Activated naive CD8-positive, alpha-beta T cell (primary cell): ENCODE results near the gene KDM5D.

Experiments
- H3K27ac Mint-ChIP-seq: one replicate; pipeline ENCODE4 v1.8.0; 2021; ENCODE audit warnings: mixed read lengths
- H3K27me3 Mint-ChIP-seq: one replicate; pipeline ENCODE4 v1.8.0; 2021; ENCODE audit warnings: mixed read lengths
- H3K36me3 Mint-ChIP-seq: one replicate; pipeline ENCODE4 v1.8.0; 2021; ENCODE audit warnings: mixed read lengths
- H3K4me1 Mint-ChIP-seq: one replicate; pipeline ENCODE4 v1.8.0; 2021; ENCODE audit warnings: low read depth, mixed read lengths
- H3K4me3 Mint-ChIP-seq: one replicate; pipeline ENCODE4 v1.8.0; 2021; ENCODE audit warnings: mild to moderate bottlenecking, mixed read lengths
- H3K9me3 Mint-ChIP-seq: one replicate; pipeline ENCODE4 v1.8.0; 2021; ENCODE audit warnings: low read depth, mixed read lengths

The KDM5D gene

GRCh38 chrY:19744381-19745378, at the start of gene KDM5D:
TSS of gene KDM5D (minus strand) at chrY:19744726. CDS start at chrY:19744534, 192 bp downstream.
- peak within 1 kb of the TSS; percentile 97 for H3K27ac Mint-ChIP-seq
- H3K4me3 Mint-ChIP-seq, result peak within 1 kb of the TSS; percentile 96
- H3K9me3 Mint-ChIP-seq, result no peaks in the 10 kb centered on the region
- H3K27me3 Mint-ChIP-seq, result no peaks in the 10 kb centered on the region
- H3K36me3 Mint-ChIP-seq, result peaks cover 10% of the 10 kb centered on the region
- H3K4me1 Mint-ChIP-seq, result peaks cover 34% of the 10 kb centered on the region

GRCh38 chrY:19768375-19768774, 23.8 kb upstream of the KDM5D start:
- H3K9me3 Mint-ChIP-seq, result no peaks in the 10 kb centered on the region
- H3K36me3 Mint-ChIP-seq, result no peaks in the 10 kb centered on the region
- no peak overlapping the region for H3K27ac Mint-ChIP-seq

GRCh38 chrY:19743331-19743730, 1.2 kb downstream of the KDM5D start:
- H3K4me1 Mint-ChIP-seq, result peaks cover 43% of the 10 kb centered on the region
- H3K27me3 Mint-ChIP-seq, result no peaks in the 10 kb centered on the region
- peak overlapping the region; percentile 97 for H3K27ac Mint-ChIP-seq
- peak overlapping the region; percentile 96 for H3K4me3 Mint-ChIP-seq
- H3K36me3 Mint-ChIP-seq, result peaks cover 9% of the 10 kb centered on the region
- no peaks in the 10 kb centered on the region for H3K9me3 Mint-ChIP-seq

More at GRCh38 chrY:19768375-19768774, 23.8 kb upstream of the KDM5D start:
- no peaks in the 10 kb centered on the region for H3K27me3 Mint-ChIP-seq
- H3K4me1 Mint-ChIP-seq, result no peaks in the 10 kb centered on the region
- H3K4me3 Mint-ChIP-seq, result no peak overlapping the region

GRCh38 chrY:19742153-19742552, 2.4 kb downstream of the KDM5D start:
- peak overlapping the region; percentile 28 for H3K27ac Mint-ChIP-seq
- H3K4me1 Mint-ChIP-seq, result peaks cover 43% of the 10 kb centered on the region
- H3K36me3 Mint-ChIP-seq, result peaks cover 9% of the 10 kb centered on the region
- no peaks in the 10 kb centered on the region for H3K27me3 Mint-ChIP-seq
- H3K9me3 Mint-ChIP-seq, result no peaks in the 10 kb centered on the region
- peak overlapping the region; percentile 27 for H3K4me3 Mint-ChIP-seq

- Mint-ChIP-seq H3K4me1 (peaks cover 24% of the 10 kb centered on the region), H3K4me3 (no peak overlapping the region), H3K27ac (peak overlapping the region; percentile 80), H3K27me3 (no peaks in the 10 kb centered on the region), H3K36me3 (peaks cover 10% of the 10 kb centered on the region), H3K9me3 (no peaks in the 10 kb centered on the region)
These were observed 10.1 kb downstream of the KDM5D start for GRCh38 chrY:19734425-19734824.

- Mint-ChIP-seq H3K4me1 (peaks cover 14% of the 10 kb centered on the region), H3K4me3 (no peak overlapping the region), H3K9me3 (no peaks in the 10 kb centered on the region), H3K27ac (no peak overlapping the region), H3K36me3 (peaks cover 13% of the 10 kb centered on the region), H3K27me3 (no peaks in the 10 kb centered on the region)
These were observed 26.6 kb downstream of the KDM5D start for GRCh38 chrY:19717950-19718349.

GRCh38 chrY:19717146-19717545, 27.4 kb downstream of the KDM5D start:
- no peak overlapping the region for H3K27ac Mint-ChIP-seq
- H3K4me3 Mint-ChIP-seq, result no peak overlapping the region
- no peaks in the 10 kb centered on the region for H3K27me3 Mint-ChIP-seq
- peaks cover 10% of the 10 kb centered on the region for H3K36me3 Mint-ChIP-seq
- no peaks in the 10 kb centered on the region for H3K9me3 Mint-ChIP-seq
- peaks cover 14% of the 10 kb centered on the region for H3K4me1 Mint-ChIP-seq

GRCh38 chrY:19715226-19715625, 29.3 kb downstream of the KDM5D start:
- Mint-ChIP-seq H3K27me3 (no peaks in the 10 kb centered on the region), H3K27ac (no peak overlapping the region), H3K36me3 (peaks cover 3% of the 10 kb centered on the region), H3K4me3 (no peak overlapping the region), H3K4me1 (peaks cover 13% of the 10 kb centered on the region), H3K9me3 (no peaks in the 10 kb centered on the region)

- no peak overlapping the region for H3K4me3 Mint-ChIP-seq
- H3K36me3 Mint-ChIP-seq, result peaks cover 7% of the 10 kb centered on the region
- no peaks in the 10 kb centered on the region for H3K9me3 Mint-ChIP-seq
- no peak overlapping the region for H3K27ac Mint-ChIP-seq
- H3K27me3 Mint-ChIP-seq, result no peaks in the 10 kb centered on the region
- peaks cover 13% of the 10 kb centered on the region for H3K4me1 Mint-ChIP-seq
These were observed 31.1 kb downstream of the KDM5D start for GRCh38 chrY:19713430-19713829.

- Mint-ChIP-seq H3K36me3 (peaks cover 20% of the 10 kb centered on the region), H3K9me3 (no peaks in the 10 kb centered on the region), H3K4me1 (no peaks in the 10 kb centered on the region), H3K4me3 (no peak overlapping the region), H3K27me3 (no peaks in the 10 kb centered on the region), H3K27ac (no peak overlapping the region)
These were observed 38.3 kb downstream of the KDM5D start for GRCh38 chrY:19706273-19706672.

- Mint-ChIP-seq H3K4me1 (no peaks in the 10 kb centered on the region), H3K9me3 (peaks cover 10% of the 10 kb centered on the region), H3K27me3 (no peaks in the 10 kb centered on the region), H3K4me3 (no peak overlapping the region), H3K27ac (no peak overlapping the region), H3K36me3 (peaks cover 54% of the 10 kb centered on the region)
These were observed 46.0 kb downstream of the KDM5D start for GRCh38 chrY:19698495-19698894.

- Mint-ChIP-seq H3K27me3 (no peaks in the 10 kb centered on the region), H3K9me3 (no peaks in the 10 kb centered on the region), H3K36me3 (peaks cover 2% of the 10 kb centered on the region), H3K4me1 (no peaks in the 10 kb centered on the region), H3K27ac (peak overlapping the region; percentile 43), H3K4me3 (no peak overlapping the region)
These were observed 63.7 kb downstream of the KDM5D start for GRCh38 chrY:19680821-19681220.
